NB4 (cell line): ENCODE measurements around the gene RECQL5.

Experiments used
- DNase-seq: peaks from one replicate; pipeline ENCODE4 v3.0.0; 2010; ENCODE audit warnings: low read depth
- H3K4me3 ChIP-seq: one replicate; pipeline ENCODE4 v1.5.1; 2011; ENCODE audit warnings: mild to moderate bottlenecking, low read depth, low read length, moderate library complexity
- CTCF ChIP-seq: IDR thresholded peaks from one replicate; pipeline ENCODE4 v1.5.1; 2012; ENCODE audit warnings: low read depth, low read length
- MAX ChIP-seq: IDR thresholded peaks from 2 replicates; pipeline ENCODE4 v1.6.1; 2011; ENCODE audit warnings: low read depth, low read length
- MYC ChIP-seq: IDR thresholded peaks from 2 replicates; pipeline ENCODE4 v1.6.1; 2011; ENCODE audit warnings: low read depth, low read length
- POLR2A ChIP-seq: IDR thresholded peaks from 2 replicates; pipeline ENCODE4 v1.6.1; 2011; ENCODE audit warnings: mild to moderate bottlenecking; ENCODE audit not compliant: insufficient read length; ENCODE audit errors: extremely low read depth

Gene RECQL5

GRCh38 chr17:75633486-75634375 lies 33.2 kb downstream of the RECQL5 start:
- DNase-seq, result peak; percentile 89
- H3K4me3 ChIP-seq, result no peak overlapping the region

GRCh38 chr17:75632863-75633485 lies 34.0 kb downstream of the RECQL5 start, which contains the start of gene SMIM5:
Gene SMIM5, plus strand, starts transcription at chr17:75633434. Its CDS starts 6,768 bp downstream, at chr17:75640202.
- no peak within 1 kb of the TSS for H3K4me3 ChIP-seq

More at GRCh38 chr17:75633486-75634375, 33.2 kb downstream of the RECQL5 start:
- TF ChIP-seq MYC (0 out of 2 replicates have a peak, but pooled peaks have one; percentile 27), MAX (peak; percentile 88), CTCF (peak; percentile 55), POLR2A (no peak)

GRCh38 chr17:75632428-75632827 lies 34.5 kb downstream of the RECQL5 start:
- TF ChIP-seq CTCF, result no peak
- no peak for TF ChIP-seq MAX
- TF ChIP-seq MYC, result no peak
- no peak for TF ChIP-seq POLR2A
- no peak for DNase-seq
- H3K4me3 ChIP-seq, result no peak overlapping the region

More at GRCh38 chr17:75632863-75633485, 34.0 kb downstream of the RECQL5 start, which contains the start of gene SMIM5:
- TF ChIP-seq CTCF, result peak; percentile 91
- peak; percentile 49 for TF ChIP-seq MYC
- peak; percentile 12; the same call in 1 of the 2 replicates for TF ChIP-seq MAX
- TF ChIP-seq POLR2A, result no peak
- peak; percentile 86 for DNase-seq

GRCh38 chr17:75631353-75631752 lies 35.6 kb downstream of the RECQL5 start:
- TF ChIP-seq MYC (no peak), CTCF (no peak), POLR2A (no peak), MAX (no peak)
- no peak for DNase-seq
- no peak overlapping the region for H3K4me3 ChIP-seq

GRCh38 chr17:75630071-75630917 lies 36.7 kb downstream of the RECQL5 start:
- no peak overlapping the region for H3K4me3 ChIP-seq
- no peak for DNase-seq
- TF ChIP-seq CTCF (no peak), MYC (no peak), POLR2A (no peak), MAX (no peak)
